Endothelial cell (in vitro differentiated cells): ENCODE results near the gene TMEM40. TPM values are rescaled to one million over a fixed set of nuclear protein-coding genes. Genes with fewer than 3 reads are reported as not detected.

Experiments
- DNase-seq: peaks from one replicate; pipeline ENCODE4 v3.0.0; 2021; ENCODE audit warnings: low spot score
- H3K27ac Mint-ChIP-seq: one replicate; pipeline ENCODE4 v1.8.0; 2021; ENCODE audit warnings: mixed read lengths, inconsistent platforms; ENCODE audit not compliant: unreplicated experiment
- H3K27me3 Mint-ChIP-seq: one replicate; pipeline ENCODE4 v1.8.0; 2021; ENCODE audit warnings: mild to moderate bottlenecking, moderate library complexity, mixed read lengths, inconsistent platforms; ENCODE audit not compliant: unreplicated experiment
- H3K36me3 Mint-ChIP-seq: one replicate; pipeline ENCODE4 v1.8.0; 2021; ENCODE audit warnings: mild to moderate bottlenecking, low read depth, mixed read lengths, inconsistent platforms; ENCODE audit not compliant: unreplicated experiment
- H3K4me1 Mint-ChIP-seq: one replicate; pipeline ENCODE4 v1.8.0; 2021; ENCODE audit warnings: mild to moderate bottlenecking, mixed read lengths, inconsistent platforms; ENCODE audit not compliant: unreplicated experiment
- H3K4me3 Mint-ChIP-seq: one replicate; pipeline ENCODE4 v1.8.0; 2021; ENCODE audit warnings: mild to moderate bottlenecking, mixed read lengths, inconsistent platforms; ENCODE audit not compliant: unreplicated experiment
- H3K9me3 Mint-ChIP-seq: one replicate; pipeline ENCODE4 v1.8.0; 2021; ENCODE audit warnings: mixed read lengths, inconsistent platforms; ENCODE audit not compliant: unreplicated experiment
- total RNA-seq: library from RNA; stranded (reverse); fragmentation: NEBNext Ultra II Directional; extraction: Animal tissue kit (Norgen Biotek cat#: 25700); gene quantifications from one replicate; pipeline ENCODE4 v1.2.1, GENCODE V29; 2021; ENCODE audit not compliant: unreplicated experiment
- TF ChIP-seq, protein P1 (sequence below): fragments of 200-600 bp; sonication (generic); IDR thresholded peaks from one replicate; pipeline ENCODE4 v1.5.0; 2021; ENCODE audit warnings: antibody characterized with exemption; ENCODE audit not compliant: unreplicated experiment

The TMEM40 gene
- total RNA-seq, 1 donor from 2014 or later, result not detected

DNA sequence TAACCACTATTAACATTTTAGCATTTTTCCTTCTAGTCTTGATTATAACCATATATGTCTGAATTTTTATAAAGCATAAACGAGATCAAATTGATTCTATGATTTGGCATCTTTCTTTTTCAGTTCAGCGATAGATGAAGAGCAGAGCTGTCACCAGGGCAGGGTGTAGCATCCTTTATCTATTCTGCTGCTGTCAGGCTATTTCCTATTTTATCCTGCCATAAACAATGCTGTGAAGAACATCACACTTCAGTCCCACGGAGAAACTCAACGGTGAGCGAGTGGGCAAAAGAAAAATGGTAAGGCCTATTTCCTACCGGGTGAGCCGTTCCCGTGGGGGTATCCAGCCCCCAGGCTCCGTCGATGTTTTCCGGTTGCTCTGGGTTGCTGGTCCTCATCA lies 15.5 kb downstream of the TMEM40 start:
- Mint-ChIP-seq H3K27me3 (no peaks in the 10 kb centered on the region), H3K4me1 (peaks cover 3% of the 10 kb centered on the region), H3K9me3 (no peaks in the 10 kb centered on the region), H3K36me3 (no peaks in the 10 kb centered on the region), H3K4me3 (no peak overlapping the region), H3K27ac (no peak overlapping the region)
- TF ChIP-seq, protein P1, sequence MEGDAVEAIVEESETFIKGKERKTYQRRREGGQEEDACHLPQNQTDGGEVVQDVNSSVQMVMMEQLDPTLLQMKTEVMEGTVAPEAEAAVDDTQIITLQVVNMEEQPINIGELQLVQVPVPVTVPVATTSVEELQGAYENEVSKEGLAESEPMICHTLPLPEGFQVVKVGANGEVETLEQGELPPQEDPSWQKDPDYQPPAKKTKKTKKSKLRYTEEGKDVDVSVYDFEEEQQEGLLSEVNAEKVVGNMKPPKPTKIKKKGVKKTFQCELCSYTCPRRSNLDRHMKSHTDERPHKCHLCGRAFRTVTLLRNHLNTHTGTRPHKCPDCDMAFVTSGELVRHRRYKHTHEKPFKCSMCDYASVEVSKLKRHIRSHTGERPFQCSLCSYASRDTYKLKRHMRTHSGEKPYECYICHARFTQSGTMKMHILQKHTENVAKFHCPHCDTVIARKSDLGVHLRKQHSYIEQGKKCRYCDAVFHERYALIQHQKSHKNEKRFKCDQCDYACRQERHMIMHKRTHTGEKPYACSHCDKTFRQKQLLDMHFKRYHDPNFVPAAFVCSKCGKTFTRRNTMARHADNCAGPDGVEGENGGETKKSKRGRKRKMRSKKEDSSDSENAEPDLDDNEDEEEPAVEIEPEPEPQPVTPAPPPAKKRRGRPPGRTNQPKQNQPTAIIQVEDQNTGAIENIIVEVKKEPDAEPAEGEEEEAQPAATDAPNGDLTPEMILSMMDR, result no peak
- DNase-seq, result no peak

DNA sequence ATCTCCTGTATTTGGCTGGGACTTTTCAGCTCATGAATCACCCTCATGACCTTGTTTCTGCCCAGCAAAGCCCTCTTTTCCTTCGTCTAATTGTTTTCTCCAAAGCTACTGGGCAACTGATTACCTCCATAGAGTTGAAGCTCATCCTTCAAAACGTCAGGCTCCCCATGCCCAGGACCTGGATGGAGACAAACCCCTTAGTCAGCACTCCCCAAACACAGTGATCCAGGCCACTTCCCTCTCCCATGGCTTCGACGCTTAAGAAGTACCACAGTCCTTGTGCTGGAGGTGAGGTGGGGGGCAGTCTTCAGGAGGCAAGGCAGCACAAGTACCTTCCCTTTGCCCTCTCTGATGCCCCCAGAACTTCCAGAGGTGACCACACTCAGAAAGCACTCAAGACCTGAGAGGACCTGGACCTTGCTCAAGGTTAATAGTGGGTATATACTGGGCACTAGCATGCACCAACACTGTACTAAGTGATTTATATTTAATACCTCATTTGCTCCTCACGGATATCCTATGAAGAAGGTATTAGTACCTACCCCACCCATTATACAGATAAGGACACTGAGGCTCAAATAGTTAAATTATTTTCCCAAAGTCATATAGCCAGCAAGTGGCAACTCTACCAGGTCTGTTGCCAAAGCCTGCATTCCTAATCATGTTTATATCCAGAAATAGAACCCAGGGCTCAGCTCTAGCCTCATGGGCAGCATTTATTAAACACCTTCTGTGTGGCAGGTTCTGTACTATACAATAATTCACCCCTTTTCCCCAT lies 16.5 kb downstream of the TMEM40 start:
- TF ChIP-seq, protein P1, result no peak
- peaks cover 3% of the 10 kb centered on the region for H3K27me3 Mint-ChIP-seq
- H3K36me3 Mint-ChIP-seq, result no peaks in the 10 kb centered on the region
- no peak overlapping the region for H3K27ac Mint-ChIP-seq
- no peak overlapping the region for H3K4me3 Mint-ChIP-seq
- no peak for DNase-seq
- no peaks in the 10 kb centered on the region for H3K9me3 Mint-ChIP-seq
- peaks cover 5% of the 10 kb centered on the region for H3K4me1 Mint-ChIP-seq

DNA sequence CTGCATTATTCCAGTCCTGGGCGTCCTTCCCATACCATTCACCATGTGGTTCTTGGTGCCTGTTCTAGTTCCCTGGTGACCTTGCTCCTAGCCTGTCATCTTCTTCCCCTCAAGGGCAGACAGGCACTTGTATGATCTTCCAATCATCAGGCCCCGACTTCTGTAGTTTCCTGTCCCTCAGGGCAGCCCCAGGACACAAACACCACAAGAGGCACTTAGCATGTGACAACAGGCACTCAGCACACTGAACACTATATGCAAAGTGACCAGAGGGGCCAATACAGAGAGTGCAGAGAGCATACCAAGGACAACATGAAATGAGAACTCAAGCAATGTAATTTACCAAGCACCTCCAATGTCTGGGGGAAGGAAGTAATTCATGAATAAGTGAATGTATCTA lies 17.9 kb downstream of the TMEM40 start:
- H3K9me3 Mint-ChIP-seq, result no peaks in the 10 kb centered on the region
- H3K4me3 Mint-ChIP-seq, result no peak overlapping the region
- no peaks in the 10 kb centered on the region for H3K36me3 Mint-ChIP-seq
- H3K27ac Mint-ChIP-seq, result no peak overlapping the region
- DNase-seq, result no peak
- TF ChIP-seq, protein P1, result no peak
- peaks cover 5% of the 10 kb centered on the region for H3K4me1 Mint-ChIP-seq
- peaks cover 3% of the 10 kb centered on the region for H3K27me3 Mint-ChIP-seq

DNA sequence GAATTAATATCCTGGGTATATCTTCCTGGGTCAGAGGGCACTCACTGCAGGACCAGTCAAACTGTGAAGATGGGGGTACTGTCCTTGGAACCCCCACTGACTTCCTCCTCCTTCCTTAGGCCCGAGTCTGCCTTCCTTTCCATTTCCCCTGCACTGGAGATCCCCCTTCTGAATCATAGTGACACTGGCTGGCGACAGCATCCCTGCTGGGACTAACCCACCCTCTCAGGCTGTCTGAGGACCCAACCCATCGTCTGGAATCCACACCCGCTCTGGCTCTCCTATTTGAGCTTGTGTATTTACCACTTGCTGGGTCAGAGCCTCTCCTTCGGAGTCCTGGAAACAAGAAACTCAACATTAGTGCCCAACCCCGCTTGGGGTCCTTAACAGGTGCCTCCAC lies 21.2 kb downstream of the TMEM40 start:
- no peak overlapping the region for H3K4me3 Mint-ChIP-seq
- H3K4me1 Mint-ChIP-seq, result peaks cover 2% of the 10 kb centered on the region
- H3K27ac Mint-ChIP-seq, result no peak overlapping the region
- no peak for DNase-seq
- H3K27me3 Mint-ChIP-seq, result peaks cover 5% of the 10 kb centered on the region
- TF ChIP-seq, protein P1, result no peak
- no peaks in the 10 kb centered on the region for H3K9me3 Mint-ChIP-seq
- no peaks in the 10 kb centered on the region for H3K36me3 Mint-ChIP-seq

DNA sequence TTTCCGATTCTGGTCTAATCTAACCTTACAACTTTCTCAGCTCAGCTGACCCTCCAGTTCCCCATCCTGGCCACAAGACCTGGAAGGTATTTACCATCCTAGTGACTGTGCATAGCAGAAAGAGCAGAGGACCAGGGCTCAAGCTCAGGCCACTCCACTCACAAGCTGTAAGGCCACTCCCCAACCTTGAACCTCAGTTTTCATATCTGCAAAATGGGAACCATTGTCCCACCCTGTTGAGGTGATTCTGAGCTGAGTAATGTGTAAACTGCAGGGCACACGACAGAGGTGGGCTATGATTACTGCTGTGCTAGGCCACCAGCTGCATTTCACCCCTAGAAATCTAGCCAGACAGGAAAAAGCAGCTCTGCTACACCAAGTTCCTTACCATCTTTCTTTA lies 21.7 kb downstream of the TMEM40 start:
- Mint-ChIP-seq H3K27ac (no peak overlapping the region), H3K4me1 (peaks cover 2% of the 10 kb centered on the region), H3K27me3 (peaks cover 5% of the 10 kb centered on the region), H3K36me3 (no peaks in the 10 kb centered on the region), H3K9me3 (no peaks in the 10 kb centered on the region), H3K4me3 (no peak overlapping the region)
- TF ChIP-seq, protein P1, result no peak
- no peak for DNase-seq
